Ectodermal cell (in vitro differentiated cells): ENCODE data around the gene VEGFA.

ENCODE experiments used
- H3K27ac ChIP-seq: 2 replicates; pipeline ENCODE4 v1.7.0; 2013; ENCODE audit warnings: mild to moderate bottlenecking, low read depth, low read length; ENCODE audit not compliant: insufficient read depth, poor library complexity, severe bottlenecking
- H3K27me3 ChIP-seq: 2 replicates; pipeline ENCODE4 v1.7.0; 2013; ENCODE audit warnings: mild to moderate bottlenecking, low read length; ENCODE audit not compliant: insufficient read depth, control insufficient read depth, poor library complexity, severe bottlenecking
- H3K36me3 ChIP-seq: one replicate; pipeline ENCODE4 v1.7.0; 2013; ENCODE audit warnings: low read length; ENCODE audit not compliant: control insufficient read depth, insufficient read depth
- H3K4me1 ChIP-seq: one replicate; pipeline ENCODE4 v1.7.0; 2013; ENCODE audit warnings: low read length; ENCODE audit not compliant: control insufficient read depth, insufficient read depth
- H3K4me3 ChIP-seq: 2 replicates; pipeline ENCODE4 v1.7.0; 2013; ENCODE audit warnings: low read depth, low read length, control low read depth; ENCODE audit not compliant: insufficient read depth
- H3K9me3 ChIP-seq: 2 replicates; pipeline ENCODE4 v1.7.0; 2013; ENCODE audit warnings: mild to moderate bottlenecking, low read length, moderate library complexity; ENCODE audit not compliant: control insufficient read depth
- WGBS, 2 experiments: methylation state at CpG; one replicate each; pipeline ENCODE4 v1.1.7; 2013; ENCODE audit warnings: missing lambda C conversion rate in 2 of 2; 5-methylcytosine and 5-hydroxymethylcytosine counted together

Gene VEGFA

DNA sequence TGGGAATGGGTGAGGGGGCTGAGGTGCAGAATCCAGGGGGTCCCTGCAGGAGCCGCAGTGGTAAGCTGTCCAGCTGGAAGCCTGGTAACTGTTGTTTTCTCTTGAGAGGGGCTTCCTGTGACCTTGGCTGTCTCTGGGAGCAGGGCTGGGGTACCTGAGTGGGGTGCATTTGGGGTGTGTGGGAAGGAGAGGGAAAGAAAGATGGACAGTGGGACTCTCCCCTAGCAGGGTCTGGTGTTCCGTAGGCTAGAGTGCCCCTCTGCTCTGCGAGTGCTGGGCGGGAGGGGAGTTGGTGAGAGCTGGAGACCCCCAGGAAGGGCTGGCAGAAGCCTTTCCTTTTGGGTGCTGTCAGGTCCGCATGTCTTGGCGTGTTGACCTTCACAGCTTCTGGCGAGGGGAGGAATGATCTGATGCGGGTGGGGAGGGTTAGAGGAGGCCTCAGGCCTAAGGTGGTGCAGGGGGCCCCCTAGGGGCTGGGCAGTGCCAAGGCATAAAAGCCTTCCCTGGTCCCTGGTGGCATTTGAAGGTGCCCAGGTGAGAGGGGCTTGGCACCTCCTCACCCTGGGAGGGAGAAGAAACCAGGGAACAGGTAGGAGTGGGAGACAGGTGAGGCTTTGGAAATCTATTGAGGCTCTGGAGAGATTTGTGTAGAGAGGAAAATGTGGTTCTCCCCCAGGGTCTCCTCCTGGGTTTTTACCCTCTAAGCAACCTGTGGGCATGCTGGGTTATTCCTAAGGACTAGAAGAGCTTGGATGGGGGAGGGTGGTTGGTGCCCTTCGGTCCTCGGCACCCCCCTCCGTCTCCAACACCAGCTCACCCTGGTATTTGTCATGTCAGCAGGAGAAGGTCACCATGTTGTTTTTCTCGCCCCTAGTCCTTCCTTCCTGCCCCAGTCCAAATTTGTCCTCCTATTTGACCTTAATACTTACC lies 3.3 kb downstream of the VEGFA start:
- peaks cover 31% of the 10 kb centered on the region for H3K4me1 ChIP-seq
- H3K4me3 ChIP-seq = peak overlapping the region; percentile 75
- H3K27ac ChIP-seq = no peak overlapping the region
- 68% methylated on average over 12 of the region's 12 CpGs for WGBS, 2 experiments
- peaks cover 14% of the 10 kb centered on the region for H3K27me3 ChIP-seq
- peaks cover 6% of the 10 kb centered on the region for H3K36me3 ChIP-seq
- no peaks in the 10 kb centered on the region for H3K9me3 ChIP-seq

DNA sequence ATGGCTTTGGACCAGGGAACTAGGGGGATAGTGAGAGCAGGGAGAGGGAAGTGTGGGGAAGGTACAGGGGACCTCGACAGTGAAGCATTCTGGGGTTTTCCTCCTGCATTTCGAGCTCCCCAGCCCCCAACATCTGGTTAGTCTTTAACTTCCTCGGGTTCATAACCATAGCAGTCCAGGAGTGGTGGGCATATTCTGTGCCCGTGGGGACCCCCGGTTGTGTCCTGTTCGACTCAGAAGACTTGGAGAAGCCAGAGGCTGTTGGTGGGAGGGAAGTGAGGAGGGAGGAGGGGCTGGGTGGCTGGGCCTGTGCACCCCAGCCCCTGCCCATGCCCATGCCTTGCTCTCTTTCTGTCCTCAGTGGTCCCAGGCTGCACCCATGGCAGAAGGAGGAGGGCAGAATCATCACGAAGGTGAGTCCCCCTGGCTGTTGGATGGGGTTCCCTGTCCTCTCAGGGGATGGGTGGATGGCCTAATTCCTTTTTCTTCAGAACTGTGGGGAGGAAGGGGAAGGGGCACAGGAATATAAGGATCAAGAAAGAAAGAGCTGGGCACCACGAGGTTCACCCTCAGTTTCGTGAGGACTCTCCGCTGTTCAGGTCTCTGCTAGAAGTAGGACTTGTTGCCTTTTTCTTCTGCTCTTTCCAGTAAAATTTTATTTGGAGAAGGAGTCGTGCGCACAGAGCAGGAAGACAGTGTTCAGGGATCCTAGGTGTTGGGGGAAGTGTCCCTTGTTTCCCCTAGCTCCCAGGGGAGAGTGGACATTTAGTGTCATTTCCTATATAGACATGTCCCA lies 4.2 kb downstream of the VEGFA start:
- peaks cover 14% of the 10 kb centered on the region for H3K27me3 ChIP-seq
- no peak overlapping the region for H3K4me3 ChIP-seq
- peaks cover 14% of the 10 kb centered on the region for H3K36me3 ChIP-seq
- no peaks in the 10 kb centered on the region for H3K9me3 ChIP-seq
- no peak overlapping the region for H3K27ac ChIP-seq
- peaks cover 26% of the 10 kb centered on the region for H3K4me1 ChIP-seq
- WGBS, 2 experiments = 87 to 88% methylated on average over 12 of the region's 12 CpGs

DNA sequence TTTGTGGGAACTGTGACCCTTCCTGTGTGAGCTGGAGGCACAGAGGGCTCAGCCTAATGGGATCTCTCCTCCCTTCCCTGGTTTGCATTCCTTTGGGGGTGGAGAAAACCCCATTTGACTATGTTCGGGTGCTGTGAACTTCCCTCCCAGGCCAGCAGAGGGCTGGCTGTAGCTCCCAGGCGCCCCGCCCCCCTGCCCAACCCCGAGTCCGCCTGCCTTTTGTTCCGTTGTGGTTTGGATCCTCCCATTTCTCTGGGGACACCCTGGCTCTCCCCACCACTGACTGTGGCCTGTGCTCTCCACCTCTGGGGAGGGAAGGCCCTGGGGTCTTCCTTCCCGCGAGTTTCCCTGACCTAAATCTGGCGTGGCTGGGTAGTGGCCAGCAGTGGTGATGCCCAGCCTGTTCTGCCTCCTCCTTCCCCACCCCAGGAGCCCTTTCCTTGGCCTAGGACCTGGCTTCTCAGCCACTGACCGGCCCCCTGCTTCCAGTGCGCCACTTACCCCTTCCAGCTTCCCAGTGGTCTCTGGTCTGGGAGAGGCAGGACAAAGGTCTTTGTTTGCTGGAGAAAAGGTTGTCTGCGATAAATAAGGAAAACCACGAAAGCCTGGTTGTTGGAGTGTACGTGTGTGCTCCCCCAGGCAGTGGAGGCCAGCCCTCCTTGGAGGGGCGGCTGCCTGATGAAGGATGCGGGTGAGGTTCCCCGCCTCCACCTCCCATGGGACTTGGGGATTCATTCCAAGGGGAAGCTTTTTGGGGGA lies 4.9 kb downstream of the VEGFA start:
- Histone ChIP-seq H3K36me3 (peaks cover 14% of the 10 kb centered on the region), H3K27me3 (peaks cover 14% of the 10 kb centered on the region), H3K4me3 (peak overlapping the region; percentile 6), H3K27ac (peak overlapping the region; percentile 44), H3K9me3 (no peaks in the 10 kb centered on the region), H3K4me1 (peaks cover 26% of the 10 kb centered on the region)
- 46 to 48% methylated on average over 17 of the region's 17 CpGs for WGBS, 2 experiments

- Histone ChIP-seq H3K4me1 (peaks cover 26% of the 10 kb centered on the region), H3K27me3 (peaks cover 14% of the 10 kb centered on the region), H3K9me3 (no peaks in the 10 kb centered on the region), H3K4me3 (no peak overlapping the region), H3K27ac (no peak overlapping the region), H3K36me3 (peaks cover 14% of the 10 kb centered on the region)
- 89% methylated on average over 4 of the region's 4 CpGs for whole genome bisulfite sequencing, 2 experiments
Observed at GRCh38 chr6:43775535-43775885, 5.5 kb downstream of the VEGFA start.

DNA sequence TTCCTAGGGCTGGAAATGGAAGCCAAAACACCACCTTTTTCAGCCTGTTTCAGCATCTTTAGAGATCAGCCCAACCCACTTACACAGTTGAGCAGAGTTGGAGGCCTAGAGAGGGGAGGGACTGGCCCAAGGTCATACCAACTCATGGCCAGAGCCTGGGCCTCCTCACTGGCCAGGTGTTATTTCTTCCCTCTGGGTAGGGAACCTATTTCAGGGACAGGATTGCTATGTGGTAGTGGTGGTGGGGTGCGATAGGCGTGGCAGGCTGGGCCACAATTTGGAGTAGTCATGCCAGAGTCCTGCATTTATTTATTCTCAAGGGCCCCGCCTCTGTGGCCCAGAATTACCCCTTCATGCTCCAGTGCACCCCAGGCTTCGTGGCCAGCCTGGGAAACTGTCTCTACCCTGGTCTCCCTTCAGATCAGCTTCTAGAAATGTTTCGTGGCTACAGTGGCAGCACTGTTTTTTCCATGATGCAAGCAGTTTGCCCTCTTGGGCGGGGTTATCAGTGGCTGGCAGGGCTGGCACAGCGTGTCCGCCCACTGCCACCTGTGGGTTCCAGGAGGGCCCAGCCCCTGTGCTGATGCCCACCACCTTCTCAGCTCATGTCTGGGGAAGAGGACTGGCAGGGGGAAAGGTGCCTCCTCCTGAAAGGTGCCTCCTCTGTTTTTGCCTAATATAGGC lies 6.2 kb downstream of the VEGFA start:
- Histone ChIP-seq H3K27ac (no peak overlapping the region), H3K4me3 (no peak overlapping the region), H3K4me1 (peaks cover 26% of the 10 kb centered on the region), H3K36me3 (peaks cover 20% of the 10 kb centered on the region), H3K9me3 (no peaks in the 10 kb centered on the region), H3K27me3 (peaks cover 13% of the 10 kb centered on the region)
- WGBS, 2 experiments = 95 to 97% methylated on average over 8 of the region's 8 CpGs

GRCh38 chr6:43776799-43777776 lies 7.1 kb downstream of the VEGFA start:
- H3K36me3 ChIP-seq = peaks cover 20% of the 10 kb centered on the region
- peaks cover 26% of the 10 kb centered on the region for H3K4me1 ChIP-seq
- no peak overlapping the region for H3K27ac ChIP-seq
- H3K9me3 ChIP-seq = no peaks in the 10 kb centered on the region
- H3K4me3 ChIP-seq = no peak overlapping the region
- peaks cover 4% of the 10 kb centered on the region for H3K27me3 ChIP-seq
- 90 to 91% methylated on average over 18 of the region's 18 CpGs for WGBS, 2 experiments

DNA sequence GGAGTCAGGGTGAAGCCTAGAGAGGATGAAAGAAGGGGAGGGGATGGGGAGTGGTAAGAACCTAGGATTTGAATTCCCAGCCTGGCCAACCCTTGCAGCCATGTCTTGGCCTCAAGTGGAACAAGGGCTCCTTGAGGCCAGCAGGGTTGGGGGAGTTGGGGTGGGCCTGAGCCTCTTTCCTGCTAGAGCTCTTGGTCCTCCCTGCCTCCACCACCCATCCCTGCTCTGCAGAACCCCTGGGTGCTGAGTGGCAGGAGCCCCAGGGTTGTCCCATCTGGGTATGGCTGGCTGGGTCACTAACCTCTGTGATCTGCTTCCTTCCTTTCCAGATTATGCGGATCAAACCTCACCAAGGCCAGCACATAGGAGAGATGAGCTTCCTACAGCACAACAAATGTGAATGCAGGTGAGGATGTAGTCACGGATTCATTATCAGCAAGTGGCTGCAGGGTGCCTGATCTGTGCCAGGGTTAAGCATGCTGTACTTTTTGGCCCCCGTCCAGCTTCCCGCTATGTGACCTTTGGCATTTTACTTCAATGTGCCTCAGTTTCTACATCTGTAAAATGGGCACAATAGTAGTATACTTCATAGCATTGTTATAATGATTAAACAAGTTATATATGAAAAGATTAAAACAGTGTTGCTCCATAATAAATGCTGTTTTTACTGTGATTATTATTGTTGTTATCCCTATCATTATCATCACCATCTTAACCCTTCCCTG lies 8.3 kb downstream of the VEGFA start:
- Histone ChIP-seq H3K27ac (no peak overlapping the region), H3K27me3 (no peaks in the 10 kb centered on the region), H3K4me3 (no peak overlapping the region), H3K36me3 (peaks cover 20% of the 10 kb centered on the region), H3K4me1 (peaks cover 22% of the 10 kb centered on the region), H3K9me3 (no peaks in the 10 kb centered on the region)
- WGBS, 2 experiments = 96 to 97% methylated on average over 4 of the region's 4 CpGs

- Histone ChIP-seq H3K9me3 (no peaks in the 10 kb centered on the region), H3K4me3 (no peak overlapping the region), H3K27ac (no peak overlapping the region), H3K36me3 (peaks cover 26% of the 10 kb centered on the region), H3K4me1 (peaks cover 15% of the 10 kb centered on the region), H3K27me3 (no peaks in the 10 kb centered on the region)
- 95 to 96% methylated on average over 12 of the region's 12 CpGs for WGBS, 2 experiments
Observed at GRCh38 chr6:43778976-43779851, 9.2 kb downstream of the VEGFA start.
